Measurements from ENCODE around the gene EVA1C. TPM values are rescaled to one million over a fixed set of nuclear protein-coding genes. Genes with fewer than 3 reads are reported as not detected.
A peak's percentile ranks its signal among the peaks of the same experiment; 100 is the strongest.
"Not testable (repeated sequence)": the region's sequence is repeated elsewhere in the genome, so short reads cannot be mapped to it uniquely, and the experiment has no call there.

Gene EVA1C, protein sequence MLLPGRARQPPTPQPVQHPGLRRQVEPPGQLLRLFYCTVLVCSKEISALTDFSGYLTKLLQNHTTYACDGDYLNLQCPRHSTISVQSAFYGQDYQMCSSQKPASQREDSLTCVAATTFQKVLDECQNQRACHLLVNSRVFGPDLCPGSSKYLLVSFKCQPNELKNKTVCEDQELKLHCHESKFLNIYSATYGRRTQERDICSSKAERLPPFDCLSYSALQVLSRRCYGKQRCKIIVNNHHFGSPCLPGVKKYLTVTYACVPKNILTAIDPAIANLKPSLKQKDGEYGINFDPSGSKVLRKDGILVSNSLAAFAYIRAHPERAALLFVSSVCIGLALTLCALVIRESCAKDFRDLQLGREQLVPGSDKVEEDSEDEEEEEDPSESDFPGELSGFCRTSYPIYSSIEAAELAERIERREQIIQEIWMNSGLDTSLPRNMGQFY
- 7.5 TPM for total RNA-seq (ENCODE audit: insufficient read depth, low replicate concordance)

DNA sequence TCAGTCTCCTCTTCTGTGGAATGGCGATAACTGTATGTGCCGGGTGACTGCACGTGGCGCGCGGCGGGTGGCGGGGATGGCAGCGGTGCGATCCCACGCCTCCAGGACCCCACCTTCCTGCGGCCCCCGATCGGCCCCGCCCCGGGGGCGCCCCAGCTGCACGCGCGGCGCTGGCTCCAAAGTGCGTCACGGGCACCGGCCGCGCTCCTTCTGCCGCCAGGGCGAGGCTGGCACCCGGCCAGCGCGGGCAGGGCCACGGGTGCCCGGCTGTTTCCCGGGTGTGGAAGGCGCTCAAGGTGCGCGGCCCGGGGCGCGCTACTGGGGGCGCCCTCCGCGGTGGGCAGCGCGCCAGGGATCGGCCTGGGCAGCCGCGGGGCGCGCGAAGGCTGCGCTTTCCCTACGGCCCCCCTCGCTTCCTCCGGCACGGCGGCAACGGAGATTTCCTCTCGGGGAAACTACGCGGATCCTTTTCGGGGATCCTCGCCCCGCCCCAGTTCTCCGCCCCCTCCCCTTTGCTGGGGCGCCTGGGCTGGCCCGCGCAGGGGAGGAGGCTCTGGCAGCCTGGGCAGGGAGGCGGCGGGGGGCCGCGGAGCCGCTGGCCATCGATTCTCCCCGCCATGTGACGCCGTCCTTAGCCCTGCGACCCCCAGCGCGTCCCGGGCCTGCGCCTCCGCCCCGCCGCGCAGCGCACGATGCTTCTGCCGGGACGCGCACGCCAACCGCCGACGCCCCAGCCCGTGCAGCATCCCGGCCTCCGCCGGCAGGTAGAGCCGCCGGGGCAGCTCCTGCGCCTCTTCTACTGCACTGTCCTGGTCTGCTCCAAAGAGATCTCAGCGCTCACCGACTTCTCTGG is at the start of gene EVA1C:
EVA1C (plus strand) TSS at position 545 of the 853 bp plus-strand sequence; CDS start at position 693, 148 bp downstream.
- DNase-seq (ENCODE audit: low spot score): peak; percentile 33

DNA sequence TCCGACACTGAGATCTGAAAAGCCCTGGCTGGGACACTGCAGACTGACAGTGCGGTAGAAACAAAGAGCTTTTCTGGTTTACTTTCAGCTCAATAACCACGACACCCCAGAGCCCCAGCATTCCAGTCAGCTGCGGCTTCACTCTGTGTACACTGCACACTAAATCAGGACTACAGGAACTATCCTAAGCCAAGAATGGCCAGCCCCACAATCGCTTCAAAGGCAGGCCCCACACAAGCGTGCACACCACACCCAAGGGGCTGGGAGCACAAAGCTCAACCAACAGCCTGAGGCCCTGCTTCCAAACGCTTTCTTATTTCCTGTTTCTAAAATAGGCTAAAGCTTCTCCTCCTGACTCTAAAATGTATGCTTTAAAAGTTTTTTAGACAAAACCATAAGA is 48.1 kb upstream of the EVA1C start:
- DNase-seq (ENCODE audit: low spot score): peak; percentile 56

DNA sequence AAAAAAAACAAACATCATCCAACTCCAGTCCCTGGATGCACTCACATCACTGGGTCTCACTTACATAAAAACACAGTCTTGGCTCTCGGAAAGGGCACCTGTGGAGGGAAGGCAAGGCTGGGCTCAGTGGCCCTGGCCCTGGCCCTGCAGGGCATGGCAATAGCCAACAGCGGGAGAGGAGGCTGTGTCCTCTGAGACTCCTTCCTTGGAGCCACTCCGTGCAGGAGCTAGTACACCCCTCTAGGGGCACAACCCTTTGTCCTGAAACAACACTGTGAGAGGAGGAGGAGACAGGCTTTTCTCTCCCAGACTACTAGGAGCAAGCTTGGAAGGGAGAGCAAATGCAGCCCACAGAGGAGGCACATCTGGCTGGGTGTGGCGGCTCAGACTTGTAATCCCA is 47.7 kb upstream of the EVA1C start:
- DNase-seq (ENCODE audit: low spot score): no peak

DNA sequence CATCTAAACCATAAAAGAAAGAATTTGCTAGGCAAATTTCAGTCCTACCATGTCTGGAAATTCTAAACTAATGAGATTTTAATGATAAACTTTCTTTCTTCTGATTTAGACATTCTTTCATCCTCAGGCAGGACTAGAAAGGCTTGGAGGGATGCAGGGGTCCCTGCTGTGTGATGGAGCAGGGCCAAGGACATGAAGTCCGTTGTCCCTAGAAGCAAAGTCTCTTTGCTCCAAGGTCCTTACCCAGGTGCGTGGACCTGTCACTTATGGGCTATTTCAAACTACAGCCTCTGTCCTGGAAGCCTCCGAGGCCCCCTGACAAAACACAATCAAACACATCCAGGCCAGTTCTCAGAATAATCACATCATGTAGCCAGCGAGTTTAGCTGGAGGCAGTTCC is 46.3 kb upstream of the EVA1C start:
- no peak for DNase-seq (ENCODE audit: low spot score)

DNA sequence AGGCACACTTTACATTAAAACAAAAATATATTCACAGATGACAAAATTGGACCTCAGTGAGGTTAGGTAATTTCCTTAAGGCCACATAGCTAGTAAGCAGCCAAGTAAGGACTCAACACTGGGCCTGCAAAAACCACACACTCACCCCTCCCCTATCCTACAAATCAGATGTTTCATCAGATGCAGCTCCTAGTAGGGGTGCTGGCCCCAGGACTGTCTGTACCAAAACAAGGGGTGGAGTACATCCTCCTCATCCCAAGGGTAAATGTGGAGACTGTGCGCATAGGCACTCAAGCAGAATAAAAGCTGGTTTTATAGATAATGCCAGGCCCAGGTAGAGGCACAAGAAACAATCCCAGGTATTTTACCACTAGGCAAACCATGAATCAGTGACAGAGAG is 45.3 kb upstream of the EVA1C start:
- DNase-seq (ENCODE audit: low spot score): no peak

DNA sequence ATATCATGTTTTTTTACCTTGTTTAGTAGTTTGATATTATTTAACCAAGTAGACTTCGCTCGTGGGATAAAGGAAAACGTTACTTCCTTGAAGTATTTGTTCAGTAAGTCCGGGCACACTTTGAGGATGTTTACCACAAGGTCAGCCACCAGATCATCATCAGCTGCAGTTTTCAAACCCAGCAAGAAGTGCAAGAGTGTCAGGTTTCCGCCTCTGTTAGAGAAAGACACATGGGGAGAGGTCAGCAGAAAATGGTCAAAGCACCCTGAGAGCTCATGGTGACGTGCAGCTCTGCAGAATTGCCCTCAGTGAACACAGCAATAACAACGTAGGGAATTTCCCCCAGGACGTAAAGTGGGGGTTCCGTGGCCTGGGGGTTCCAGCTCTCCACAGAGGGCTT is 44.1 kb upstream of the EVA1C start:
- DNase-seq (ENCODE audit: low spot score): no peak

DNA sequence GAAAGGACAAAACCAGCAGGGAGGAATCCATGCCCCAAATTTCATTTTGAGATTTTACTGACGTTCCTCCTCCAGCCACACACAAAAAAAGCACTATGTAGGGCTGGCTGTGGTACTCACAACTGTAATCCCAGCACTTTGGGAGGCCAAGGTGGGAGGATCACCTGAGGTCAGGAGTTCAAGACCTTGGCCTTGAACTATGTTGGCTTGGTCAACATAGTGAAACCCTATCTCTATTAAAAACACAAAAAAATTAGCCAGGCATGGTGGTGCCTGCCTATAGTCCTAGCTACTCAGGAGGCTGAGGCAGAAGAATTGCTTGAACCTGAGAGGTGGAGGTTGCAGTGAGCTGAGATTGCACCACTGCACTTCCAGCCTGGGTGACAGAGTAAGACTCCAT is 43.5 kb upstream of the EVA1C start:
- DNase-seq (ENCODE audit: low spot score): not testable (repeated sequence)

DNA sequence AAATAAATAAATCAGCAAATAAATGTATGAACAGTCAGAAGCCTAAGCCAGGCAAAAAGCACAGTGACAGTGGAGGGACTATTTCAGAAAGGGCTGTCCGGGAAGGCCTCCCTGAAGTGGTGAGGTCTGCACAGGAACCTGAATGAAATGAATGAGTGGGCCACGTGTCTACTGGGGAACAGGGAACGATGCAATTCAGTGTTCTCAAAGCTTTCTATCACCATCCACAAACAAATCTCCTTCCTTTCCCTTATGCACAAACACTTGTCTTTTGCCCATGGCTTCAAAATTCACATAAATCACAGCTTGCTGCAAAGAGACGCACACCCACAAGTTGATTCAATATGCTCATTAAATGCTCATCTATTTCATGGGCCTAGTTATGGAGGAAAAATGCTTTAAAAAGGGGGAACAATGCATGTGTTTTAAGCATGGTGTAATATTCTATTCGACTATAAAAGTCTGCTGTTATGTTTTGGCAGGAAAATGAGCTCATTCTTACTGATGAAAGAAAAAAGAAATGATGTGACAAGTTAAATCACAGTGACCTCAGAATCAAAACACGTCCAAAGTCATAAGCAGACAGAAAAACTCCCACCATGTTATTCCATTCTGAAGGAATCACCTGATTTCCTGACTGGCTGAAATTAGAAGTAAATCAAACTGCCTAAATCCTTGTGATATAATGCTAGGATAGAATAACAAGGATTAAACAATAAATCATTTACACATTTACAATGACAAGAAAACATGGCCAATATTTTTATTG is 41.3 kb upstream of the EVA1C start:
- no peak for DNase-seq (ENCODE audit: low spot score)

DNA sequence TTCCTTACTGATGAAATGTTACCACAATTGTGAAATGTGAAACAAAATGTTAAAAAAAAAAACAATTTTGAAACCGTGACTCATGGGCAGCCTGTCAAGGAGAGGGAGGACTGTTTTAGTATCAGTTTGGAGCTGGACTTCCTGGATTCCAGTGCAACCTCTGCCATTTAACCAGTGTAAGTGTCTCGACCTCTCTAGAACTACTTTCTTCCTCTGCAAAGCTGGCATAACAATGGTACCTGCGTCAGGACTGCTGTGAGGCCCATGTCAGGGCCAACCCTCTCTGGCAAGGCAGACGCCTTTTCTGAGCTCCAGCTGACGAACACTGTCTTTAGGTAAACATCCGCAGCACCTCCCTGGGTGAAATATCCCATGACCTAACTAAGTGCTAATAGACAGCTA is 40.6 kb upstream of the EVA1C start:
- no peak for DNase-seq (ENCODE audit: low spot score)

DNA sequence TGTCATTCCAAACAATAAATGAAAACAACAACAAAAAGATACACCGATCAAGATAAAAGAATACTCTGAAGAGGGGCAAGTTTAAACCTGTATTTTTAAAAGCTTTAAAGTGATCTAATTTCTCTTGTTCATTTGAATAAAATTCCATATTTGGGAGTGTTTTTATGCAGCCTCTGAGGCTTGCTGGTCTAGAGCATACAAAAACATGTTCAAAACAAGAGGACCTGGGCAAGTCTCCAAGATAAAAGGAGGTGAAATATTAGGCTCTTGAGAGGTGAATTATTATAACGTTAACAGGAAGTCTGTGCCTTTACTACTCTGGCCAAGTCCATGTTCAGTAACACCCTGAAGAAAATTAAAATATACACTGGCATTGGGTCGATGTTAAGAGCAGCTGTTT is 39.8 kb upstream of the EVA1C start:
- no peak for DNase-seq (ENCODE audit: low spot score)

DNA sequence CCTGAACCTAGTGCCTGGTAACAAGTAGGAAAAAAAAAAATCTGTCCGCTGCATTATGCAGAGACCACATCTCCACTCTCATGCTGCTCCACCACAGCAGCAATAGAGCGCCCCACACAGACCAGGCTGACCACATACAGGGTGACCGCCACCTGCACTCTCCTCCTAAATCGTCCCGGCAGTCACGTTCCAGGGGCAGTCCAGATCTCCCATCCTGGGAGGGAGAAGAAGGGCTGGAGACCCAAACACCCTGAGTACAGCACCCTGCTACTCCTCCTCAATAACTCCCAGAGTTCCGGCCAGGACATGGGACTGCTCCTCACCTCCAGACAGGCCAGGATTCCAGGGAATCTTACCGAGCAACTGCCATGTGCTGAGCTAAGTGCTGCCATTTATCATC is 35.0 kb upstream of the EVA1C start:
- no peak for DNase-seq (ENCODE audit: low spot score)

DNA sequence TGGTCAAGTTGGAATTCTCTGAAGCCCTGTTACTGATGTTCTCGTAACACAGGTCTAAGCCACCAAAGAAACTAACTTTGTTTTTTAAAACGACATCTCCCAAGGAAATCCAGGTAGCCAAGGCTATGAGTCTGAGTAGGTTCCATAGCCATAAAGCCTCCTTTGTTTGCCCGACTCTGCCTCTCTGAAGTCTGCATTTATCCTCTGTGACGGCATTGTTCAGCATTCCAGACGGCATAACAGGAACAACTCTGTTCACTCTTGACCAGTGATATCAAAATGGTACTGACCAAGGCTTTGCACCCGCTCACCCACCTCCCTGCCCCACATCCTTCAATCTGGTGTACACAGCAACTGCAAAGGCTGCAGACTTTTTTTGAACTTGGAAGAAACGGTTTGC is 34.5 kb upstream of the EVA1C start:
- no peak for DNase-seq (ENCODE audit: low spot score)

DNA sequence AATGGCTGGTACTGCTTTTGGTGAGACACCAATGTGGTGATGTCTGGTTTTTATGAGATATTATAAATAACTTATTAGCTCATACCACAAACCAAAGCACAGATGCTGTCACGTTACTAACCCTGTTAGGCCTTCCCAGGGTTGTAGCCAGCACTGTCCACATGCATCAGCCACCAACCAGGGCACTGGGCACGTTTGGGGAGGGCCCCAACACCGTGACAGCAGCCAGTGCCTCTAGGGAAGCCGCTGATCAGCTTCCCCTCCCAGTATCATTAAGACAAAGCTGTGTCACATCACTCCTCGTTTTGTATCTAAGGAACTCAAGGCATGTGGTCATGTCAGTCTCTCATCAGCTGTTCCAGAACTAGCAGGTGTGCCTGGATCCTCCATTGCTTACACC is 33.5 kb upstream of the EVA1C start:
- no peak for DNase-seq (ENCODE audit: low spot score)

DNA sequence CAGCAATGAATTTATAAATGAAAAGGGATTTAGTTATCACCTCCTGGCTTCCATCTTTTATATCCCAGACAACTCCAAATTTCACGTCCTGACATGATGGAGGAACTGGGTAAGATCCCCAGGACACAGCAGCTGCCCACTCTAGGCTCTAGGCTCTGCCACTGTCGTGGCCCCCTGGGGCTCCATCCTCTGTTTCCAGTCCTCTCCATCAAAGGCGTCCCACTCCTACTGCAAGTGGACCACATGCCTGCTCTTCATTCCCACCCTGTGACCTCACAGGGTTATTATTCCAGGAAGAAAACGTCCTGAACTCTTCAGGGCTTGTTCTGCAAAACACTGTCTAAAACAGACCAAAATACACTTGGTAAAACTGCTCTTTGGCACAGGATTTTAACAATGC is 31.6 kb upstream of the EVA1C start:
- no peak for DNase-seq (ENCODE audit: low spot score)

DNA sequence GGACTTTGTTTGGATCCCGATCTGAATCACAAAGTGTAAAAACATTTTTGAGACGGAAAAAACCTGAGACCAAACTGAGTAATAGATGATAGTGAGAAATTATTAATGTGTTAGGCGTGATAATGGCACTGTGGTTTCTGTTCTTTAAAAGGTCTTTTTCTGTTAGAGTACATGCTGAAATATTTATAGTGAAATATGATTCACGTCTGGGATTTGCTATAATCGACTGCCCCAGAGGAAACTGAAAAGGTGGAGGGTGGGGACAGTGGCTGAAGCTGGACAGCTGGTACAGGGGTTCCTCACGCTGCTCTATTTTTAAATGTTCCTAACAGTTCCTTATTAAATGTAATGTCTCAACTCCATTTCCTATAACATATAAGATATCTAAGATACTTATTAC is 30.9 kb upstream of the EVA1C start:
- DNase-seq (ENCODE audit: low spot score): no peak

DNA sequence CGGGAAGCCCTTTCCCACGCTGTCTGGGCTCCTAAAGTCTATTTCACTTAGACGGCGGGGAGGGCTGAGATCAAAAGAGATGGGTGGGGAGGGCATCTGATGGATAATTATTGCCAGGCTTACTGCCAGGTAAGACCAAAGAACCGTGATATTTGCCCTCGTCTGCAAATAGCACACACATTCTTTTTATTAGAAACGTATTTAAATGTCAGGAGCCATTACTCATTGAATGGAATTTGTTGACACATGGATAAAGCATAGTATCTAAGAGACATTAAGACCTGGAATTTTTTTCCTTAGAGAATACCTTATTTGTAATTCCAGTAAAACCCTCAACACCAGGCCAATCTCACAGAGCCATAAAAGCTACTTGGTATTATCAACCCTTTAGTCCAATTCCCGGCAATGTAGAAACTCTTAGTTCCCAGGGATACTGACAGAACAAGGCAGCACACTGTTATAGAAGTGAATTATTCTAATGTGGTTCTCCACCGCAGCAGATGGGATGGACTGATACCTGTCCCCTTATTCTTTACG is 30.3 kb upstream of the EVA1C start:
- no peak for DNase-seq (ENCODE audit: low spot score)

DNA sequence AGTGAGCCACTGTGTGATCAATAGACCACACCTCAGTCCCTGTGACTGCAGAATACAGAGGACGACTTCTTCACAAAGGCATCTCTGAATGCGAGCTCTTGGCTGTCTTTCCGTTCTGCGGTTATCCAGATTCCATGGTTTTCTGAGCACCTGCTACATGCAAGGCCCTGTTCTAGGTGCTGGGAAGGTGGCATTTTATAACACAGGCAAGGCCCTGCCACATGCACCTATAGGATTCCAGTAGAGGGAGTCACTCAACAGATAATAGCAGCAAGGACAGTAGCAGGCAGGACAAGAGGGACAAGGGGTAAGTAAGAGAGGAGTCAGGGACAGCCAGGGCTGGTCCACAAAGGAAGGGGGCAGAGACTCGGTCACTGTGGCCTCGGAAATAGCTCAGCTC is 28.7 kb upstream of the EVA1C start:
- no peak for DNase-seq (ENCODE audit: low spot score)

DNA sequence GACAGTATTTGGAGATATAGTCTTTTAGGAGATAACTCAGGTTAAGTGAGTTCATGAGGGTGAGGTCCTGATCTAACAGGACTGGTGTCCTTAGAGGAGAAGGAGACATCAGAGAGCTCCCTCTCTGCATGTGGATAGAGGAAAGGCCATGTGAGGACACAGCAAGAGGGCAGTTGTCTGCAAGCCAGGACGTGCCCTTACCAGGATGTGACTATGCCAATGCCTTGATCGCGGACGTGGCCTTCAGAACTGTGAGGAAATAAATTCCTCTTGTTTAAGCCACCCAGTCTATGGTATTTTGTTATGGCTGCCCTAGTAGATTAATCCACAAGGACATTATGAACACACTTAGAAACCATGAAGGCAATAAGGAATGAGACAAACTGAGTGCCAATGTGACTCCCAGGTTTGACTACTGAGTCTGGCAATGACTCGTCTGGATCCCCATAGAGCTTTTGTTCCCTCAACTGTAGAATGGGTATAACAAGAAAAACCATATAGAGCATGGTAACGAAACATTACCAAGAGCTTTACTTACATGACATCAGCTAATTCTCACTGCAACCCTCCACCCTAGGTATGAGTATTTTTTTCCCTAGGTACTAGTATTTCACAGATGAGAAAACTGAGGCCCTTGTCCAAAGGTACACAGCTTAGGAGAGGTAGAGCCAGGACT is 26.2 kb upstream of the EVA1C start:
- no peak for DNase-seq (ENCODE audit: low spot score)

DNA sequence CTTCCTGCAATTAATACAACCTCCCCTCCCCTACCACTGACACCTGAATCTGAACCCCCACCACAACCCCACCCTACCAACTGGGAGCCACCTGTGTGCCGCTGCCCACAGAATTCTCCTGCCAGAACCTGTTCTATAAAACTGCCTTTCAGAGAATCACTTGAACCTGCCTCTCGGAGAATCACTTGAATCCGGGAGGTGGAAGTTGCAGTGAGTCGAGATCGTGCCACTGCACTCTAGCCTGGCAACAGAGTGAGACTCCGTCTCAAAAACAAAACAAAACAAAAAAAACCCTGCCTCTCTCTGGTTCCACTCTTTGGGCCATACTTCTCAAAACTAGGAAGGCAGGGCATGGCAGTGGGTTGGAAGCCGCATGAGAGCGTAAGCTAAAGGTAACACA is 25.4 kb upstream of the EVA1C start:
- no peak for DNase-seq (ENCODE audit: low spot score)

DNA sequence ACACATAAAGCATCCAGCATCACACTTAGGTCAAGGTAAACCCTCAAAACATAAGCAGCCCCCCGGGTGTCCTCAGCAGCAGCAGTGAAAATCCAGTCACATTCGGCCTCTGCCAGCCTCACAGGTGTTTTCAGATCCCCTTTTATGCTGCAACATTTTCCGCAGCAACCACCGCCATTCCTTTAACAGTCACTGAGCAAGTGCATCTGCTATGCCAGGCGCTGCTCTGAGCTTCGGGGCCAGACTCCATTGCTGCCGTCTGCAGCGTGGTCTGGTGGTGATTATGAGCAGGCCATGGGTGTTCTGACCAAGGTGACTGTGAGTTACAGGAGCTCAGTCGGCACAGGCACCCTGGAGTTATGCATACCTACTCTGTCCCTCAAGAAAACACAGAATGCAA is 24.2 kb upstream of the EVA1C start:
- DNase-seq (ENCODE audit: low spot score): no peak

DNA sequence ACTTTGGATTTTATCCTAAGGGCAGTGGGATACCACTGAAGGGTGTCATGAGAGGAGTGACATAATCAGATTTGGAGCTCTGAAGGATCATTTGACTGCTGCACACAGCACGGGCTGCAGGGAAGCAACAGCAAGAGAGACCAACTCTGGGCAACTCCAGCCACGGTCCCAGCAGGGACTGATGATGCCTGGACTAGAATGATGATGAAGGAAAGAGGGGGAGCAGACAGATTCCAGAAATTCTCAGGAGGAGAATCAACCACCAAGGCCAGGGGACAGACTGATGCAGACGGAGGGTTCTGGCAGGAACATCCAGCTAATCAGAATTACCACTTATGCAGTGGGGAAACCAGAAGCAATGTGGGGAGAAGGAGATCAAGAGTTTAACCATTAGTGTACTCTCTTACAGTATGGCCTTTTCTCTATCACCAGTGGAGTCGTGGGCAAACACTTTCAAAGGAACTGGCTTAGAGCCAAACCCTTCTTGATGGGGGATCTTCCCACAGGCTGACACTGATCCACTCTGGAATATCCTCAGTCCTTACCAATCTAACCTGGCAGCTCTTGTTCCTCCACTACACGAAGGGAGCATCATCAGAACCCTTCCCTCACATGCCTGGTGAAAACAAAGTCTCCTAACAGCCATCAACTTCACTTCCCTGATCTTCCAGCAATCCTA is 23.0 kb upstream of the EVA1C start:
- DNase-seq (ENCODE audit: low spot score): no peak

All from umbilical cord (tissue), 2 donors.